Globus pallidus (tissue), 1 donor: Measurements from ENCODE around the gene ST6GALNAC3.
A peak's percentile ranks its signal among the peaks of the same experiment; 100 is the strongest.
"Not testable (repeated sequence)": the region's sequence is repeated elsewhere in the genome, so short reads cannot be mapped to it uniquely, and the experiment has no call there.

Source experiments
- DNase-seq: peaks from one replicate; pipeline ENCODE4 v3.0.0-alpha.2; 2015; ENCODE audit warnings: low spot score

ST6GALNAC3 gene

DNA sequence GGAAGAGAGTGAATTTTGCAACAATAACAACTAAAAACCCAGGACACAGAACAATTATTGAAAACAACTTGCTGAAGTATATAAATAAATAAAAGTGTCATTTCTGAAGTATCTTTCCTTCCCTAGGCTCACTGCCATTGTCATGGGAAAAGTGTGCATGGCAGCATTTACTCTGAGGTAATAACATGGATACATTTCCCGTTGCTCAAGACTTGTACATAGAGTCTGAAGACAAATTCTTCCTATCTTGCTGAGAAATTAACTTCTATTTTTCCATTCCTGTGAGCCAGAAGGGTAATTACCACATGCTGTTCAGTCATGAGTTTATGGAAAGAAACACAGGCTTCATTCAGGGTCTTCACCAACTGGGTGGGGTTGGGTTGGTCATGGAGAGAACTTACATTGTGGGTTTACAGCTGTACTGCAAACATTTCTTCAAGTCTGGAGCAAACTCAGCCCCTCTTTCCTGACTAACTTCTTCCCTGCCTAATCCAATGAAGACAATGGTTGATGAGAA is 32.2 kb downstream of the ST6GALNAC3 start:
- DNase-seq: no peak

- peak; percentile 41 for DNase-seq
These were observed 34.9 kb downstream of the ST6GALNAC3 start for GRCh38 chr1:76109404-76109803.

- no peak for DNase-seq
These were observed 35.5 kb downstream of the ST6GALNAC3 start for GRCh38 chr1:76109901-76110560.

GRCh38 chr1:76110666-76111065 is 36.1 kb downstream of the ST6GALNAC3 start:
- DNase-seq: no peak

GRCh38 chr1:76112321-76112720 is 37.8 kb downstream of the ST6GALNAC3 start:
- not testable (repeated sequence) for DNase-seq

GRCh38 chr1:76113446-76113845 is 38.9 kb downstream of the ST6GALNAC3 start:
- no peak for DNase-seq

DNA sequence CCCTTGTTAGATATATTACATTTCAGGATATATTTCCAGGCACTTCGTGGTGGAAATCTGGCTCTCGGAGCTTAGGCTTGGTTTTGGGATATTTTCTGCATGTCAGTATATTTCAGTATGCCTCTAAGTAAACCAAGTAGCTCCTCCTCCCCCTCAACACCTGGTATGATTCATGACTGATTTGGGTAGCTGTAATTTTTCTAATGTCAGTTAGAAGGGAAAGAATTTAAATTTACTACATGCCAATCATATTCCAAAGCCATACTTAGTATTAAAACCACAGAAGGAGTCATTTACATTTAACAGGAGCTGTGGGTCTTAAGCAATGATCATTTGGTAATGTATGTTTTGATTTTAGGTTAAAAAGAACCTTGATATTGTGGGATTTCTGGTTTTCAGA is 40.6 kb downstream of the ST6GALNAC3 start:
- no peak for DNase-seq

DNA sequence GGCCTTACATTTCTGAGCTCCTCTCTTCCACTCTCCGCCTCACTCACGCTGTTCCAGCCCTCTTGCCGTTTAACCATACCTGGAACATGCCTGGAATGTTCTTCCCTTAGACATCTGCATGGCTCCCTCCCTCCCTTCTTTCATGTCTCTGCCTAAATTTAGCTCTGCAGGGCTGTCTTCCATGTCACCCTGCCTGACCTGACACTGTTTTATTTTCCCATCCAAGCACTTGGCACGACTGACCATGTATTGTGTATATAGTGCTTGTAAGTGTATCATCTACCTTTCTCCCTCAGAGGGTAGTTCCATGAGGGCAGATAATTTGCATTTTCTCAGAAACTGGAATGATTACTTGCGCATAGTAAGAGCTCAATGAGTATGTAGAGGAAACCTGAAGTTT is 47.3 kb downstream of the ST6GALNAC3 start:
- no peak for DNase-seq

DNA sequence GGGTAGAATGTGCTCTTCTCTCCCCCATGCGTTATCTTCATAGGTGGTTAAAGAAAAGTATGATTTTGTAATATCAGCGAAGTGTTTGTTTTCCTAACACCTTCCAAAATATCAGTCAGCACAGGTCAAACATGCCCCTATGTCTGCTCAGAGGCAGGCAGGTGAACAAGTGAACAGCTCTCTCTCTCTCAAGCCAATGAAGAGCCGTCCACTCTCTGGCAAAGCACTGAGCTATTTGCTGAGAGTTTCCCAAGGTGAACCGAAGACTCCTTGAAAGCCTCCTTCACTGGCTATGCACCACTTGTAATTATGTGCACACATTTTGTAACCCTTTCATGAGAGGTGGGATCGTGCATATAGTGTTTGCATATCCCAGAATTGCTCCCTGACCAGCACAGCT is 47.7 kb downstream of the ST6GALNAC3 start:
- no peak for DNase-seq

DNA sequence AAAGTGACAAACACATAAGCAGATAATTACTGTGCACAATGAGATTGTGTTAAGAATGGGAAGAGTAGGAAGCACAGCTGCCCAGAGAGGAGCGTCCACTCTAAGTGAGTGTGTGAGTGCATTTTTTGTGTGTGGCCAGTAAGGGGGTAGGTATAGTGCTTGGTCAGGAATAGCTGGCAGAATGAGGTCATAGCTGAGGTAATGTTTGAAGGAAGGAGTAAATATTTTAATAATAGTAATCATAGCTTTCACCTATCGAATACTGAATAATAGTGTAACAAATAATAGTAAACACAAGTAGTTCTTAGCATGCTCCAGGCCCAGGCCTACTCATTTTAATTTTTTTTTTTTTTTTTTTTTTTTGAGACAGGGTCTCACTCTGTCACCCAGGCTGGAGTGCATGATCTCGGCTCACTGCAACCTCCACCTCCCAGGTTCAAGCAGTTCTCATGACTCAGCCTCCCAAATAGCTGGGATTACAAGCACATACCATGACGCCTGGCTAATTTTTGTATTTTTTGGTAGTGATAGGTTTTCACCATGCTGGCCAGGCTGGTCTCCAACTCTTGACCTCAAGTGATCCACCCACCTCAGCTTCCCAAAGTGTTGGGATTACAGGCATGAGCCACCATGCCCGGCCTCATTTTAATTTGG is 49.0 kb downstream of the ST6GALNAC3 start:
- DNase-seq: not testable (repeated sequence)

DNA sequence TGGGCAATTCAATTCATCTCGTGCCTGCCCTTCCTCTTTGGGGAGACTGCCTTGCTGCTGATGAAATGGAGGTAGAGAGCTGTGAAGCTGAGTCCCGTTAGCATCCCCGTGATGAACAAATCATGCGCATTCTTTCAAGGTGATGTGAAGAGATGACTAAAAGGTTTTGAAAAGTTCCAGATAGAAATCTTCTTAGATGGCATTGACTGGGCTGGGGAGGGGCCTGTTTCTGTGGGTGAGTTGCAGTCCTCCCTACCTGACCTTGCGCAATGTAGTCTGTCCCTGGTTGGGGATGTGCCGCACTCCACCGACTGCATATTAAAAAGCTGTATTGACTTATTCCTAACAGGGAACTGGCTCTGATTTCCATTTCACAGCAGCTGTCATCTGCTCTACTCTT is 49.6 kb downstream of the ST6GALNAC3 start:
- DNase-seq: no peak

GRCh38 chr1:76125473-76126219 is 51.1 kb downstream of the ST6GALNAC3 start:
- peak; percentile 71 for DNase-seq

- no peak for DNase-seq
These were observed 53.5 kb downstream of the ST6GALNAC3 start for GRCh38 chr1:76128096-76128495.

DNA sequence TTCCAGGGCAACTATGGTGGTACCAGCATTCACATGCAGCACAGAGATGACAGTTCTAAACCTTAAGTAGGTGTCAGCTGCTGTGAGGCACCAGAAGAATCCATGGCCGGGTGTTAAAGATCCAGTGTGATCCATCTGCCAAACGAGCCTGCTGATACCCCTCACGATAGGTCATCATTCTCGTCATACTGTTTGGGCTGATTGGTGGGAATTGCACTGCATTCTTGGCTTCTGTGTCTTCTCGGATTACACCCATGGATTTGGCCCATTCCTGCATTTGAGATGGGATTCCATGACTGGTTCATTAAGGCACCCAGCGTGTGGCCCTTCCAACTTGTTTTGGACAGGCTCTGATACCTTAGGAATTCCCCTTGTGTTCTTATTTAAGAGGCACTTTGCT is 55.2 kb downstream of the ST6GALNAC3 start:
- DNase-seq: no peak

GRCh38 chr1:76130992-76131391 is 56.4 kb downstream of the ST6GALNAC3 start:
- DNase-seq: no peak

GRCh38 chr1:76133977-76134376 is 59.4 kb downstream of the ST6GALNAC3 start:
- DNase-seq: no peak

DNA sequence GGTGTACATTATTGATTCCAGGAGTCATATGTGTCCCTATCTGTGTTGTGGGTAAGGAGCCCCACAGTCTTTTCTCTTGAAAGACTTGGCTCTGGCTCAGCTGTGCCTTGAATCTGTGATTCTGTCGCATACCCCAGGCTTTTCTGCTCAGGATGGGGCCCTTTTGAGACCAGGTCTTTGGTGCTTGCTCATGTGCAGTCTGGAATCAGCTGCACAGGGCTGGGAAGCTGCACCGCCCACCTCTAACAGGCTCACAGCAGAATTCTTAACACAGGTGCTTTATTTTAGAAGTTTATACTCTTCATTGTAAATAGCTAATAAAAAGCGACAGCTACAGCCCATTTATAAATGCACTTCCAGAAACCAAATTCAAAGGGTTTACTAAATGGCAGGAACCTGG is 61.3 kb downstream of the ST6GALNAC3 start:
- DNase-seq: no peak

DNA sequence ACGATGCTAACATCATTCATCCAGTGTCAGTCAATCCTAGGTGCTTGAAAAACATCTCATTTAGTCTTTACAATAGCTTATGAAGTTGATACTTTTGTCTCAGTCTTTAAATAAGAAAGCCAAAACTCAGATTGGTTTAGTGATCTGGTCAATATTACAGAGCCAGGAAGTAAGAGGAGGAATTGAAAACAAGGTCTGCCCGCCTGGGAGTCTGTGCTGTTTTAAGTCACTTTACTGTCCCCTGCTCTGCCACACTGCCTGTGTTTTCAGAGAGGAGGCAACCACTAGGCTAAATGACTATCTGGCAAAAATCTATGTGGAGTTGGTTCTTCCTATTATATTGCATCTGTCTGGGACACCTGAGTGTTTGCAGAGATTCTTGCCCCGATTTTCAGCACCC is 62.3 kb downstream of the ST6GALNAC3 start:
- DNase-seq: no peak

- DNase-seq: no peak
These were observed 63.2 kb downstream of the ST6GALNAC3 start for GRCh38 chr1:76137746-76138145.

- DNase-seq: no peak
These were observed 63.7 kb downstream of the ST6GALNAC3 start for GRCh38 chr1:76138217-76138616.

DNA sequence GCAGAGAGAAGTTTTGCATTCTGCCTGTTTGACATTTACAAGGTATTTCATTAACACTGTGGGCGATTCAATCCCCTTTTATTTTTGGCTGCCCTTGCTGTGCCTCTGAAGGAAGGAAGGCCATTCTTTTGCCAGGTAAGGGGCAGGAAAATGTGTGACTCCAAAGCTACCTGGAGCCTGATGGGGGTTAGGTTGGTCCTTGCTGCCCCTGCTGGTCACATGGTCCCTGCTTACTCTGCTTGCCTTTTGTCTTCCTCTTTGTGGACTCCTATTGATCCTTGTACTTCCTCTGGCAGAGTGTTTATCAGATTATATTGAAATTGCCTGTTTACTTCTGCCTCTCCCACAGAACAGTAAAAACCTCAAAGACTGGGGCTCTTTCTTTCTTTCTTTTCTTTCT is 65.7 kb downstream of the ST6GALNAC3 start:
- no peak for DNase-seq

DNA sequence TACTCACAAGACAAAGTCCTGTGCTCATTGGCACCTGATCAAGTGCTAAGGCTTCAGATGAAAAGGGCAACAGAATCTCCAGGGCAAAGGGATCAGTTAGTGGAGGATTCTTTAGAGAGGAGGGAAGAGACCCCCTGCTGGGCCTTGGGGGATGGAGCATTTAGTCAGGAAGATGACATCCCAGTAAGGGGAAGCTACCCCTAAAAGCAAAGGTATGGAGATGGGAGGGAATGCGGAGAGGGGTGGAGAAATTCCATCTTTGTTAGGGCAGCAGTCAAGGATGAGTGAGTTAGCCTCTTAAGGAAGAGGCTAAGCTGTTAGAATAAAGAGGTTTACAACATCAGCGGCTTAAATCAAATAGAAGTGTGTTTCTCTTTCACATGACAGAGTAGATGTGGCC is 67.4 kb downstream of the ST6GALNAC3 start:
- no peak for DNase-seq
